GM10847 (cell line): ENCODE data around the gene MLLT3.

Experiments
- POLR2A ChIP-seq: IDR thresholded peaks from 2 replicates; pipeline ENCODE4 v1.6.1; 2011; ENCODE audit not compliant: insufficient read length; ENCODE audit errors: extremely low read depth

The MLLT3 gene

GRCh38 chr9:20490246-20490834 lies 132.0 kb downstream of the MLLT3 start:
- no peak for TF ChIP-seq POLR2A

DNA sequence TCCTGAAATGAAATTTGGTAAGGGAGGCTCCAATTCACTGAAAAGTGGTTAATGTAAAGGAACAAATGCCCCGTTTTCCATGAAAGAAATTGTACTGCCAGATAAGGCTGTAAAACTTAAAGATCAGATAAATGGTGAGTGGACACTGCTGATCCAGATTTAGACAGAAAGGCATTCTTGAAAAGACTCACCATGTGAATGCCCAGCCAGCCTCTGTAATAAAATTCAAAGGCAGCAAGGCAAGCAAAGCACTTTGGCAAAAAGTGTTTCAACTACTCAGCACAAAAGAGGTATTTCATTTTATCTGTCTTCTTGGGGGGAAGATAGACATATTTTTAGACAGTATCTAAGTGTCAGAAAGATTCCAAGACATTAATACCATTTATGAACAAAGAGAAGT lies 133.6 kb downstream of the MLLT3 start:
- no peak for TF ChIP-seq POLR2A

DNA sequence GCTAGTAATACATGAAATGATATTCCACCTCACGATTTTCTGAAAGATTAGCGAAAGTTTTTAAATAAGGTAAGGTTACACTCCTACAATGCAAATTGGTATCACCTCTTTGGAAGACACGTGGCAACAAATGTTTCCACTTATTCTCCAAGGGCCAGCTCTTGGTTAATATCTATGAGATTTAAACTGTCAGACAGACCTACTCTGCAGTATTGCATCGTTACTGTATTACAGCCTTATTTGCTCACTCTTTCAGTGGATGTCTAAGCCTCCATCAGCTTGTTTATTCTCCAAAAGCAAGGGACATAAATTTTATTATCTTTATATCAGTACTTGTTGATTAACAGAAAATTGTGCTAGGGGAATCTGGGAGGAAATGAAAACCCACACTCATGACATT lies 135.7 kb downstream of the MLLT3 start:
- TF ChIP-seq POLR2A = no peak

DNA sequence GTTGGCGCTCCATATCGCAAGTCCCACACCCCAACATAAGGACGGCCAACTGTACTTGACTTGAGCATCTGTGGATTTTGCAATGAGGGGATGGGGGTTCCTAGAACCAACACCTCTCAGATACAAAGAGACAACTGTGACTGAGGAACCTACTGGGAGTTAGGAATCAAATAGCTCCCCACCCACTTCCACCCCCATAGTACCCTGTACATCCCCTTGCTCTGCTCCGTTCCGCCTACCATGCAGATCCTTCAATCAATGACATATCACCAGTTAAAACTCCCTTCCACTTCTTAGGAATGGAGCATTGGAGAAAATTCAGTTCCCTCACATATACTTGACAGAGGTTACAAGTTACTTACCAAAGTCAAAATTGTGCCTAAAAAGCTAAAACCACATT lies 140.9 kb downstream of the MLLT3 start:
- no peak for TF ChIP-seq POLR2A

GRCh38 chr9:20480249-20480648 lies 142.1 kb downstream of the MLLT3 start:
- TF ChIP-seq POLR2A = no peak

- no peak for TF ChIP-seq POLR2A
Observed at GRCh38 chr9:20479419-20480155, 142.7 kb downstream of the MLLT3 start.

- TF ChIP-seq POLR2A = no peak
Observed at GRCh38 chr9:20478786-20479185, 143.5 kb downstream of the MLLT3 start.

- no peak for TF ChIP-seq POLR2A
Observed at GRCh38 chr9:20477940-20478620, 144.2 kb downstream of the MLLT3 start.

DNA sequence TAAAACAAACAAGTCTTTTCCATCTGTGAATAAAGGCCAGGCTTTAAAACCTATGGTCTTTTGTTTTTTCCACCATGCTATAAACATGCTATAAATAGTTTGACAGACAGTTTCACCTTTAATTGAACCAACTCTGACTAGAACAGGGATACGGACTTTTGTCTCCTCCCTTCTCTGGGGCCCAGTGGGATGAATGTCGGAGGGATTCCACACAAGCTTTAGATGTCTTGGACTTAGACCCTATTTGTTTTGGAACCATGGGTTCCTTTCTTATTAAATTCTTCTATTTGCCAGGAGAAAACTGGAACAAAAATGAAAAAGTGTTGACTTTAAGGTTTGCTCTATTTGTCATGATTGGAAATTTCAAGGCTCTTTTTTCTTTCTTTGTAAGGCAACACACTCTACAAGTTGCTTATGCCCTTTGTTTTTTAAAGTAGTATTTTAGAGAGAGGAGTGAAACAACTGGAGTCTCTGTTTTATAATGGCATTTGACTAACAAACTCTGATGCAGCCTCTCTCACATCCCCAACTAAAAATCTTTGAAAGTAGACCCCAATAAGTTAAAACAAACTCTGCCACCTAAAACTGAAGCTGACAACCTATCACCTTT lies 145.3 kb downstream of the MLLT3 start:
- TF ChIP-seq POLR2A = no peak

GRCh38 chr9:20474496-20474895 lies 147.8 kb downstream of the MLLT3 start:
- no peak for TF ChIP-seq POLR2A

DNA sequence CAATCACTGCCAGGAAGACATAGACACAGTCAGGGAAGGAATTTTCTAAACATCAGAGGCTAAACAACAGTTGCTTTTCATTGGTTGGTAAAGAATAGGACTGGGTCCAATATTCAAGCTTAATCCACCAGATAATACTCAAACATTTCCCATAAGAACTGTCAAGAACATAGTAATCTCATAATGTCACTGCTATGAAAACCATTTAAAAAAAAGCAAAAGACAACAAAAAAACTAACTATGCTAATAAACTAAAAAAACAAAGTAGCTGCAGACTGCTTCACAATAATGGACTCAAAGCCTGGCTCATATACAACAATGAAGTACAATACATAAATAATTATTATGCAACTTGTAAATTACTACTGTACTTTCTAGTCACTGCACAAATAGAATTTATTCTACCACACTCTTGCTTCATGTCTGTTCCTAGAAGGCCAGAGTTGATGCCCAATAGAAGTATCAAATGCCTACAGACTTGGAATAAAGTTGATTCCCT lies 148.7 kb downstream of the MLLT3 start:
- no peak for TF ChIP-seq POLR2A

DNA sequence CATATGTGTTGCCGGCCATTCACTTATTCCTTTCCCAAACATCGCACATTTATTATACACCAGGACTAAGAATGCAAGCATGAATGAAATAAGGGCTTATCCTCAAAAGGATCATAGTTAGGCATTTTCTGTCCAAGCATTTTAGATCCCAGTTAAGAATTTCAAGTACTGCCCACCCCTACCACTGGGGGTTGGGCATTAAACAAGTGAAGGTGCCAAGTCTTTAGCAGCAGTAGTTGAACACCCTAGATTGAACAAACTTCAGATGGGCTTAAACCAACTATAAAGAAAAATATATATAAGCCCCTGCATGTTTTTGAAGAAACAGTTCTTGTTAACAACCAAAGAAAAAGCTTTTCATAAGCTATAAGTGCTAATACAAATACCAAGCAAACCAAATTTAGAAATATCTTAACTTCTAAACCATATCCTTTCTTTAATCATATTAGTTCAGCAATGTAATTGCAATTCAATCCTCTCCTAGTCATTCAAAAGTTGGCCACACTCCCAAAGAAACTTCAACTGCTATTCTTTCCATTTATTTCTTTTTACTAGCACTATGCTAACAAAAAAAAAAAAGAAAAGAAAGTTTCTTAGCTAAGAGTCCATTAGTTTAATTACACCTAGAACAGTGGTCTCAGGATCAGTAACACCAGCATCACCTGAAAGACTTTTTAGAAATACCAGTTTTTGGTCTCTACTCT lies 149.8 kb downstream of the MLLT3 start:
- TF ChIP-seq POLR2A = no peak

- no peak for TF ChIP-seq POLR2A
Observed at GRCh38 chr9:20466328-20467008, 155.8 kb downstream of the MLLT3 start.

- no peak for TF ChIP-seq POLR2A
Observed at GRCh38 chr9:20464242-20464641, 158.1 kb downstream of the MLLT3 start.

DNA sequence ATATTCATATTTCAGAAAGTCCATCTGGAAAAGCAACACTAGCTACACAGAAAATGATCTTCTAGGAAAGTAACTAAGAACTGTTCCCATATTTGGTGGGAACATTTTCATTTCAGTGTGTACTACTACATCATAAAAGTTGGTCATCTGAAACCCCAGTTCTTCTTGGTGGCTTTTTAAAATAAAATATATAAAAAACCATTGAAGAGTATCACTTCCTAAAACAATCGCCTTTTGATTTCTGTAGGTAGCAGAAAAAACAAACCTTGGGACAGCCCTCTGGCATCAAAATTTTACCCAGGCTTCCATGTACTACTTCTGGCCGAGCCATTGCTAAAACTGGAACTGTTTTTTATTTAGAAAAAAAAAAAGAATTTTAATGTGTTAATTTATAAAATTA lies 158.5 kb downstream of the MLLT3 start:
- no peak for TF ChIP-seq POLR2A
